ENCODE results near the gene RBL1.
A peak's percentile ranks its signal among the peaks of the same experiment; 100 is the strongest.
"Not testable (repeated sequence)": the region's sequence is repeated elsewhere in the genome, so short reads cannot be mapped to it uniquely, and the experiment has no call there.

RBL1 gene

DNA sequence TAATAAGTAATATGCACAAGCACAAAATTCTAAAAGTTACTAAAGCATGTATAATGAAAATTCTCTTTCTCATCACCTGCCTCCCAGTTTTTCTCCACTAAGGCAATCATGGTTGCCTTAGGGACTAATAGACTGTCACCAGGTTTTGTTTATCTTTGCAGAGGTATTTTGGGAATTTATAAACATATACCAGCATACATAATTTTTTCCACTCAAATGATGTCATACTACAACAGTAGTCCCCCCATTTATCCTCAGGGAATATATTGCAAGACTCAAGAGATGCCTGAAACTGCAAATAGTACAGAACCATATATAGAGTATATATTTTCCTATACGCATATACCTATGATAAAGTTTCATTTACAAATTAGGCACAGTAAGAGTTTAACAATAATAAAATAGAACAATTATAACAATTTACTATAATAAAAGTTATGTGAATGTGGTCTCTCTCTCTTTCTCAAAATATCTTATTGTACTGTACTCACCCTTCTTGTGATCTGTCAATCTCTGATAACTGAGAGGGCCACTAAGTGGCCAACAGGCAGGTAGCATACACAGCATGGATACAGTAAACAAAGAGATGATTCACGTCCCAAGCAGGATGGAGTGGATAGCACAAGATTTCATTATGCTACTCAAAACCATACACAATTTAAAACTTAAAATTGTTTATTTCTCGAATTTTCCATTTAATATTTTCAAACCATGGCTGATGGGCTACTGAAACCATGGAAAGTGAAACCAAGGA, 19.7 kb downstream of the RBL1 start:
- no peak for DNase-seq (ENCODE audit: low read depth in 2 of 2, low spot score in 1 of 2)

DNA sequence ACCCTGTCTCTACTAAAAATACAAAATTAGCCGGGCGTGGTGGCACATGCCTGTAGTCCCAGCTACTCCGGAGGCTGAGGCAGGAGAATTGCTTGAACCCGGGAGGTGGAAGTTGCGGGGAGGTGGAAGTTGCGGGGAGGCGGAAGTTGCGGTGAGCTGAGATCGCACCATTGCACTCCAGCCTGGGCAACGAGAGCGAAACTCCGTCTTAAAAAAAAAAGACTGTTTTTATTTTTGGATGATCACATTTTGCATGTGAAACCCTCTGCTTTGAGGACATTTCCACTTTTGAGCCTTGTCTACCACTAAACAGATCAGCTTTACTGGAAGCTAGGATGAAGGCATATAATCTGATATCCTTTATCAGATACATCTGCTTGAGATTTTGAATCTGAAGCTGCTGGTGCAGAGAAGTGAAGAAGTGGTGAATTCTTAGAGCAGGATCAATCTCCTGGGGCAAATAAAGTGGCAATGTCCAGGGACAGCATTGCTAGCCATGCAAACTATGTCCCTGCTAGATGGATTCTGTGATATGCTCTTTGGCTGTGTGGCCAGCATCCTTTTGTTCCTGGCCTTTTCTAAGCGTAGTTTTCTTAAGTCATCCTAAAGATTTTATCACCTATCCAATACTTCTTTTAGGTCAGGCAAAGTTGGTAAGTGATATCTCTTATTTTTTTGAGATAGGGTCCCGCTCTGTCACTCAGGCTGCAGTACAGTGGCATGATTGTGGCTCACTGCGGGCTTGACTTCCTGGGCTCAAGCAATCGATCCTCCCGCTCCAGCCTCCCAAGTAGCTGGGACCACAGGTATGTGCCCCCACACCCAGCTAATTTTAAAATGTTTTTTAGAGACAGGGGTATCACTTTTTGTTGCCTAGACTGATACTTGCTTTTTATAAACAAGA, 23.3 kb downstream of the RBL1 start:
- no peak for DNase-seq (ENCODE audit: low read depth in 2 of 2, low spot score in 1 of 2)

DNA sequence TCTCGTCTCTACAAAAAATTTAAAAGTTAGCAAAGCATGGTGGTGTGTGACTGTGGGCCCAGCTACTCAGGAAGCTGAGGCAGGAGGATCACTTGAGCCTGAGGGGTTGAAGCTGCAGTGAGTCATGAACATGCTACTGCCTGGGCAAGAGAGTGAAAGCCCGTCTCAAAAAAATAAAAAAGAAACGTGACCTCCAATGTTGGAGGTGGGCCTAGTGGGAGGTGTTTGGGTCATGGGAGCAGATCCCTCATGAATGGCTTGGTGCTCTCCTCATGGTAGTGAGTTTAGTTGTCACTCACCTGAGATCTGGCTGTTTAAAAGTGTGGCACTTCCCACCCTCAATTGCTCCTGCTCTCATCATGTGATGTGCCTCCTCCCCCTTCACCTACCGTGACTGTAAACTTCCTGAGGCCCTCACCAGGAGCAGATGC, 24.3 kb downstream of the RBL1 start:
- DNase-seq (ENCODE audit: low read depth in 2 of 2, low spot score in 1 of 2) = no peak

DNA sequence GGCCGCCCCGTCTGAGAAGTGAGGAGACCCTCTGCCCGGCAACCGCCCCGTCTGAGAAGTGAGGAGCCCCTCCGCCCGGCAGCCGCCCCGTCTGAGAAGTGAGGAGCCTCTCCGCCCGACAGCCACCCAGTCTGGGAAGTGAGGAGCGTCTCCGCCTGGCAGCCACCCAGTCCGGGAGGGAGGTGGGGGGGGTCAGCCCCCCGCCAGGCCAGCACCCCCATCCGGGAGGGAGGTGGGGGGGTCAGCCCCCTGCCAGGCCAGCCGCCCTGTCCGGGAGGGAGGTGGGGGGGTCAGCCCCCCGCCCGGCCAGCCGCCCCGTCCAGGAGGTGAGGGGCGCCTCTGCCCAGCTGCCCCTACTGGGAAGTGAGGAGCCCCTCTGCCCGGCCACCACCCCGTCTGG, 26.2 kb downstream of the RBL1 start:
- DNase-seq (ENCODE audit: low read depth in 2 of 2, low spot score in 1 of 2) = not testable (repeated sequence)

DNA sequence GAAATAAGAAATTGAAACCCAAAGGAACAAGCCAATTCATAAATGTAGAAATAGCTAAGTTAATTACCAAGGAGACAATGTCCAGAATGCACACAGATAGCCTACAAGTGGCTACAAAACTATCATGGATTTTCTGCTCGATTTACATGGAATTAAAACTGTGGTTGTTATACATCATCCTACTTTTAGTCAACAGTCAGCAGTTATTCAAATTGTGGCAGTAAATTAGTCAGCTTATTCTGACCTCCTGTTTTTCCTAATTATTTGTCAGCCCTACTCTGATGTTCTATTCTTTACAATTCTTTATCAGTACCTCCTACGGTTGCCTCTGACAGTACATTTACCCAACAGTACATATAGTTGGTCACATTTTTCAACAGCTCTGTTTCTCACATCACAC, 29.6 kb downstream of the RBL1 start:
- no peak for DNase-seq (ENCODE audit: low read depth in 2 of 2, low spot score in 1 of 2)

DNA sequence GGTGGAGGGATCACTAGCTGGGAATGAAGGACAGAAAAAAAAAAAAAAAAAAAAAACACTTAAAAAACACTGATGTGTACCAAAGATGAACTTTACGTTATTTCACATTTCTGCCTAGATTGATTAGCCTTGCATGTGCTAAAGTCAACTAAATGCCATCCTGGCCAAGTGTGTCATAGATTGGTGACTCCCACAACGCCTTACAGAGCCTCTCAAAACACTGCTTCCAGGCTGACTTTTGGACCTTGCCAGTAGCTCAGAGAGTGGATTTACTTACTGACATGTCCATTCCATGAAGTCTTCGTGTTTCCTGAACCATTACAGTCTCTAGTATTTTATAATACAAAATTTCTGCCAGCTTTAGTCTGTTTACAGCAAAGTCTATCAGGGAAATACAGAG, 40.5 kb downstream of the RBL1 start:
- DNase-seq (ENCODE audit: low read depth in 2 of 2, low spot score in 1 of 2) = no peak

DNA sequence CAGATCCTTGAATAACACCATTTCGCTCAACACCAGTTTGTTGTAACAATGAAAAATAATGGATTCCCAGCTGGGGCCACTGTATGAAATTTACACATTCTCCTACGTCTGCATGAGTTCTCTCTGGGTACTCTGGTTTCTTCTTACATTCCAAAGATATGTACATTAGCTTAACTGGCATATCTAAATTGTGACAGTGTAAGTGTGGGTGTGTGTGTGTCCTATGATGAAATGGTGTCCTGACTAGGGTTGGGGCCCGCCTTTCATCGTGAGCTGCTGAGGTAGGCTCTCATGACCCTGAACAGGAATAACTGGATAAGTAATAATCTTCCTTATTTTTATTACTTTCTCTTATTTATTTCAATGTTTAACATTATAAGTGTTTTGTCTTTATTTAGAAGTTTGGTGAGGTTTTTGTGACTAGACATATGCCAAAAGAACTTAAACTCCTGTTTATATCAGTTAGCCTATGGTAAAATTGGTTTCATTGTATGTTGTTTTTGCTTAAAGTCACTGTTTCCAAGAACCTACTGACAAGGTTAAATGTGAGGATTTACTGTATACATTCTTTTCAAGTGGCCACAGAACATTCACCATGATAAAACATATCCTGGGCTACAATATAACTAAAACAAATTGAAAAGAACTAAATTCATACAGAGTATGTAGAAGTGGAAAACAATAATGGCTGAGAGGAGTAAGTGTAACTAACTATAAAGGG, 42.4 kb downstream of the RBL1 start:
- DNase-seq (ENCODE audit: low read depth in 2 of 2, low spot score in 1 of 2) = no peak

DNA sequence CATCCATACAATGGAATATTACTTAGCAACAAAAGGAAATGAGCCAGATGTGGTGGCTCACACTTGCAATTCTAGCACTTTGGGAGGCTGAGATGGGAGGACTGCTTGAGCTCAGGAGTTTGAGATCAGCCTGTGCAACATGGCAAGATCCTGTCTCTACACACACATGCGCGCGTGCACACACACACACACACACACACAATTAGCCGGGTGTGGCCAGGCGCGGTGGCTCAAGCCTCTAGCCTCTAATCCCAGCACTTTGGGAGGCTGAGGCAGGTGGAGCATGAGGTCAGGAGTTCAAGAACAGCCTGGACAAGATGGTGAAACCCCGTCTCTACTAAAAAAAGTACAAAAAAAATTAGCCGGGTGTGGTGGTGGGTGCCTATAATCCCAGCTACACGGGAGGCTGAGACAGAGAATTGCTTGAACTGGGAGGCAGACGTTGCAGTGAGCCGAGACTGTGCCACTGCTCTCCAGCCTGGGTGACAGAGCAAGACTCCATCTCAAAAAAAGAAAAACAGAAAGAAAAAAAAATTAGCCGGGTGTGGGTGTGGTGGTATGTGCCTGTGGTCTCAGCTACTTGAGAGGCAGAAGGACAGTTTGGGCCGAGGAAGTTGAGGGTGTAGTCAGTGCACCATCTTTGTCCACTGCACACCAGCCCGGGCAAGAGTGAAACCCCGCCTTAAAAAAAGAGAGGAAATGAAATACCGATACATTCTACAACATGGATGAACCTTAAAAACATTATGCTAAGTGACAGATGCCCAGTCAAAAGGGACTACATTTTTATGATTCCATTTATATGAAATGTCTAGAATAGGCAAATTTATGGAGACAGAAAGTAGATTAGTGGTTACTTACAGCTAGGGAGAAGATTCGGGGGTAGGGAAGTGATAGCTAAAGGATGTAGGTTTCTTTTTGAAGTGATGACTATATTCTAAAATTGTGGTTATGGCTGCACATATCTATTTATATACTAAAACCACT, 52.5 kb downstream of the RBL1 start:
- no peak for DNase-seq (ENCODE audit: low read depth in 2 of 2, low spot score in 1 of 2)

DNA sequence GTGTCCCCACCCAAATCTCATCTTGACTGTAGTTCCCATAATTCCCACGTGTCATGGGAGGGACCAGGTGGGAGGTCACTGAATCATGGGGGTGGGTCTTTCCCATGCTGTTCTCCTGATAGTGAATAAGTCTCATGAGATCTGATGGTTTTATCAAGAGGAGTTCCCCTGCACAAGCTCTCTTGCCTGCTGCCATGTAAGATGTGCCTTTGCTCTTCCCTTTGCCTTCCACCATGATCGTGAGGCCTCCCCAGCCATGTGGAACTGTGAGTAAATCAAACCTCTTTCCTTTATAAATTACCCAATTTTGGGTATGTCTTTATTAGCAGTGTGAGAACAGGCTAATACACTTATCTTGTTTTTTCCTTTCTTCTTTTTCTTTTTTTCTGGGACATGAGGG, 56.4 kb downstream of the RBL1 start:
- not testable (repeated sequence) for DNase-seq (ENCODE audit: low read depth in 2 of 2, low spot score in 1 of 2)

DNA sequence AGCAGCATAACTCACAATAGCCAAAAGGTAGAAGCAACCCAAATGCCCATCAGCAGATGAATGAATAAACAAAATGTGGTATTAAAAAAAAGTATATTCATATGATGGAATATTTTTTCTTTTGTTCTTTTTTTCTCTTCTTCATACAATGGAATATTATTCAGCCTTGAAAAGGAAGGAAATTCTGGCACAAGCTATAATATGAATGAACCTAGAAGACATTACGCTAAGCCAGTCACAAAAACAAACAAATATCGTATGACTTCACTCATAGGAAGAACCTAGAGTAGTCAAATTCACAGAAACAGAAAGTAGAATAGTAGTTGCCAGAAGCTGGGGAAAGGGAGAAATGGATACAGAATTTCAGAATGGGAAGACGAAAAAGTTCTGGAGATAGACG, 63.7 kb downstream of the RBL1 start:
- DNase-seq (ENCODE audit: low read depth in 2 of 2, low spot score in 1 of 2) = no peak

DNA sequence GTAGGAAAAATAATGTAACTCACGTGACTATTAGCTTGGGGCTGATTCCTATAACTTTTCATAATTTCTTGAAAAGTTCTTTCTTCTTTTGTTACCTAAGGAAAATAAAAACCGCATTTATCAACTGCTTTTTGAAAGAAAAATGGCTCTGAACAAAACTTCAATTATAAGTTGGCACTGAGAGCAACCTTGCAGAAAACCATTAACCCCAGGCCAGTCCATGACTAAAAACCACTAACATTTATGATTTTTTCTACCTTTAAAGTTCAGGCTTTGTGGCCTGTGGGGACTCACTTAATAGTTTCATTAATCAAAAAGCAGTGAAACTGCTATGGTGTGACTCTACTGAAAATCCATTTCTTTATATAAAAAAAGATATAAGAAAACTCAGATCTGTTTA, 75.2 kb downstream of the RBL1 start:
- DNase-seq (ENCODE audit: low read depth in 2 of 2, low spot score in 1 of 2) = no peak

DNA sequence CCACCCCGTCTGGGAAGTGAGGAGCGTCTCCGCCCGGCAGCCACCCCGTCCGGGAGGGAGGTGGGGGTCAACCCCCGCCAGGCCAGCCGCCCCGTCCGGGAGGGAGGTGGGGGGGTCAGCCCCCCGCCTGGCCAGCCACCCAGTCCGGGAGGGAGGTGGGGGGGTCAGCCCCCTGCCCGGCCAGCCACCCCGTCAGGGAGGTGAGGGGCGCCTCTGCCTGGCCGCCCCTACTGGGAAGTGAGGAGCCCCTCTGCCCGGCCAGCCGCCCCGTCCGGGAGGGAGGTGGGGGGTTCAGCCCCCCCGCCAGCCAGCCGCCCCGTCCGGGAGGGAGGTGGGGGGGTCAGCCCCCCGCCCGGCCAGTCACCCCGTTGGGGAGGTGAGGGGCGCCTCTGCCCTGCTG, 83.2 kb downstream of the RBL1 start:
- not testable (repeated sequence) for DNase-seq (ENCODE audit: low read depth in 2 of 2, low spot score in 1 of 2)

DNA sequence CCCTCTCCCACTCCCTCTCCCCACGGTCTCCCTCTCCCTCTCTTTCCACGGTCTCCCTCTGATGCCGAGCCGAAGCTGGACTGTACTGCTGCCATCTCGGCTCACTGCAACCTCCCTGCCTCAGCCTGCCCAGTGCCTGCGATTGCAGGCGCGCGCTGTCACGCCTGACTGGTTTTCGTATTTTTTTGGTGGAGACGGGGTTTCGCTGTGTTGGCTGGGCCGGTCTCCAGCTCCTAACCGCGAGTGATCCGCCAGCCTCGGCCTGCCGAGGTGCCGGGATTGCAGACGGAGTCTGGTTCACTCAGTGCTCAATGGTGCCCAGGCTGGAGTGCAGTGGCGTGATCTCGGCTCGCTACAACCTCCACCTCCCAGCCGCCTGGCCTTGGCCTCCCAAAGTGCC, 83.9 kb downstream of the RBL1 start:
- DNase-seq (ENCODE audit: low read depth in 2 of 2, low spot score in 1 of 2) = not testable (repeated sequence)

DNA sequence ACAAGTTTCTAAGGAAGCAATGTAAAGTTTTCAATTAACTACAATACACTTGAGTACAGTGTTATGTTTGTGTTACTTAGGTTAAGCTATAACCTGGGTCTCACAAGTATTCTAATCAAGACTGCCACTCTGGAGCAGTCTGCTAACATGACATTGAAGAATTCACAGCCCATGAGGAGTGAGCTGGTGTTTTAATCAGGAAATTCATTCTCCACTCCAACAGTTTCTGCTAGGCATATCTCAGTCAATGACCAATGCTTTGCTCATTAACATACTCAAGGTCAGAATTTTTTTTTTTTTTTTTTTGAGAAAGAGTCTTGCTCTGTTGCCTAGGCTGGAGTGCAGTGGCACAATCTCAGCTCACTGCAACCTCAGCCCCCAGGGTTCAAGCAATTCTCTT, 84.7 kb downstream of the RBL1 start:
- DNase-seq (ENCODE audit: low read depth in 2 of 2, low spot score in 1 of 2) = no peak

DNA sequence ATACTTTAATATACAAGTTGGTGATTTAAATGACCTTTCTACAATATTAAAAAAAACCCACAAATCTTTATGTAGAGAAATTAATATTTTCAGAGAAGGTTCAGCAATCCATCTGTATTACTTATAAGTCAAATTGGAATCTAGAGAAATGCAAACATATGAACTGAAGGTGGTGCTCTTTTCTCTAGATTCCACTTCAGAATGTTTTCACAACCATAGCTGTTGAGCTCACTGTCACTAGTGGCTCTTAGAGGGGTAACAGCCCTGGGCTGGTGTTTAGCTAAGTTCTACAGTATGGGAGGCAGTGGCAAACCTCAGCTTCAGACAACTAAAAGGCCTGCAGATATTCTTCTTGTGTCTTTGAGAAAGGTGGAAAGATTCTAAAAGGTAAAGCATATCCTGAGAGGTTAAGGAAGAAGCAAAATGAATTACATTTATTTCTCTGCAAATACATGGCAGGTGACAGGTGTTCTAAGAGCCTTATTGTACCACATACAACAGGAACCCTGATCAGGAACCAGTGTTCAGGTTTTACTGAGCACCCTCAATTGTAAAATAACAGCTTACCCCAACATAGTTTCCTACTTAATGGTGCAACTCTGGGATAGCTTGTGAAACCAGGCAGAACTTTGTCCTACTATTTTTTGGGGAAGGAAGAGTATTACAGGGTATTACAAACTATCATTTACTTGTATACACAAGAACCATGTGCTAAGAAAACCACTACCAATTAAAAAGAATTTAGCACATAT, 87.7 kb downstream of the RBL1 start:
- DNase-seq (ENCODE audit: low read depth in 2 of 2, low spot score in 1 of 2) = peak in 1 of 2 donors; percentile 2

DNA sequence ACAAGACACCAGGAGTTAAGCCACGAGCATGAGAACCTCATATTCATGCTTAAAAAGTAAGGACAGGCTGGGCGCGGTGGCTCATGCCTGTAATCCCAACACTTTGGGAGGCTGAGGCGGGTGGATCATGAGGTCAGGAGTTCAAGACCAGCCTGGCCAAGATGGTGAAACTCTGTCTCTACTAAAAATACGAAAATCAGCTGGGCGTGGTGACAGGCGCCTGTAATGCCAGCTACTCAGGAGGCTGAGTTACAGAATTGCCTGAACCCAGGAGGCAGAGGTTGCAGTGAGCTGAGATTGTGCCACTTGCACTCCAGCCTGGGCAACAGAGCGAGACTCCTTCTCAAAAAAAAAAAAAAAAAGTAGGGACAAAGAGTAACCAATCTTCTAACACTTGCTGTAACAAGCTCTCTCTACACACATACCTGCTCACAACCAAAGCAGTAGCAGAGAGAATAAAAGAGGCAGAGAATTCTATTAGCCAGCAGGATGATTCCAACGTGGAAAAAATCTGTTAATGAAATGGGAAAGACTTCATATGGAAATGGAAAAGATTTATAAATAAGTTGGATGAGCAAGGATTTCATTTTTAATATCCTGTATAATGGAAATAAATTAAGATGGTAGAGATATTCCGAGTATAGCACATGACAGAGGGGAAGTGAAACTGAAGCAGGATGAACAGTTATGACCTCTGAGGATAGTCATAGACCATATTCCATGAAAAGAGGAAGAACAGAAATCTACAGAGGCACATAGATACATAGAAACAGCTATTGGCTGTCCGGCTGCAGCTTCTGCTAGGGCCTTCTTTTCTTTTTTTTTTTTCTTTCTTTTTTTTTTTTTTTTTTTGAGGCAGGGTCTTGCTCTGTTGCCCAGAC, 90.5 kb downstream of the RBL1 start:
- not testable (repeated sequence) for DNase-seq (ENCODE audit: low read depth in 2 of 2, low spot score in 1 of 2)

DNA sequence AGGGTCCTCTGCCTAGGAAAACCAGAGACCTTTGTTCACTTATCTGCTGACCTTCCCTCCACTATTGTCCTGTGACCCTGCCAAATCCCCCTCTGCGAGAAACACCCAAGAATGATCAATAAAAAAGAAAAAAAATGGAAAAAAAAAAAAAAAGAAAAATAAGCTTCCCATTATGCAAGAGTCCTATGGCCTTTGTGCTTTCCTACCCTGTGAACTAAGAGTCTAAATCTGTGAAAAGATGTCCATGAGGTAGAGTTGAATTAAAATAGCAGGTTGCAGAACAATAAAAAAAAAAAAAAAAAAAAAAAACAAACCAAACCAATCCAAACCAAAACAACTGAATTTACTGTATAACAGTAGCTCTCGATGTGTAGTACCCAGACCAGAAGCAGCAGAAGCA, 94.2 kb downstream of the RBL1 start:
- not testable (repeated sequence) for DNase-seq (ENCODE audit: low read depth in 2 of 2, low spot score in 1 of 2)

DNA sequence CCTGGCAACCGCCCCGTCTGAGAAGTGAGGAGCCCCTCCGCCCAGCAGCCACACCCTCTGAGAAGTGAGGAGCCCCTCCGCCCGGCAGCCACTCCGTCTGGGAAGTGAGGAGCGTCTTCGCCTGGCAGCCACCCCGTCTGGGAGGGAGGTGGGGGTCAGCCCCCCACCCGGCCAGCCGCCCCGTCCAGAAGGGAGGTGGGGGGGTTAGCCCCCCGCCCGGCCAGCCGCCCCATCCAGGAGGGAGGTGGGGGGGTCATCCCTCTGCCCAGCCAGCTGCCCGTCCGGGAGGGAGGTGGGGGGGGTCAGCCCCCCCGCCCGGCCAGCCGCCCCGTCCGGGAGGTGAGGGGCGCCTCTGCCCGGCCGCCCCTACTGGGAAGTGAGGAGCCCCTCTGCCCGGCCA, 95.6 kb downstream of the RBL1 start:
- not testable (repeated sequence) for DNase-seq (ENCODE audit: low read depth in 2 of 2, low spot score in 1 of 2)

DNA sequence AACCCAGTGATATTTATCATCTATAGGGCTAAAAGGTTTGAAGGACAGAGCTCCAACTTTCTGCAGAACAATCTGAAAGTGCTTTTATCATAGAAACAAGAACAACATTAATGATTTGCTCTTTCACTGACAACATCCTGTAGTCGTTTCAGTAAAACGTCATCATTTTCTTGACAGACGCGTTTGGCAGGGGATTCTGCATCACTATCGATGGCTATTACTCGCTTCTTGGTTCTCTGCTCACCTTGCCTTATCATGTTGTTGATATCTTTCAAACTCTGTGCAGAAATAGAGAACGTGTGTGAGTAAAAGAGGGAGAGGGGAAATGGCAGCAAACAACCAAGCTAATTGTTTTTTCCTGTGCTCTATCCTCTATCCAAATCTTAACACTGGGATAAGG, 97.1 kb downstream of the RBL1 start:
- DNase-seq (ENCODE audit: low read depth in 2 of 2, low spot score in 1 of 2) = no peak
